NCI-H1436 (cell line): ENCODE measurements around the gene GALNT2.

Experiments
- DNase-seq: peaks from one replicate; lab custom pipeline; 2025; lab: John Stamatoyannopoulos, UW

Gene GALNT2

DNA sequence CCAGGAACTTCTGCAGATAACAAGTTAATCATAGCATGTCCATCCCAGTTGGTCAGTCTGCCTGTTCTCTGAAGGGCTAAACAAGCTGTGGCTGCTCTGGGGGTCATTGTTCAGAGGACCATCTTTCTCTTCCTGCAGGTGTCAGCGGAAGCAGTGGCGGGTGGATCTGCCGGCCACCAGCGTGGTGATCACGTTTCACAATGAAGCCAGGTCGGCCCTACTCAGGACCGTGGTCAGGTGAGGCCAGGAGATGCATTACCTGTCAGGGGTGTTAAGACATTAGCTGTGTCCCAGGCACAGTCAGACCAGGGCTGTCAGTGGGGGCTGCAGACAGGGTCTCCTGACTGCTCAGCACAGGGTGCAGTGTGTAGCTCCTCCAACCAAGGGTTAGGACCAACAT, 168.8 kb downstream of the GALNT2 start:
- no peak for DNase-seq

DNA sequence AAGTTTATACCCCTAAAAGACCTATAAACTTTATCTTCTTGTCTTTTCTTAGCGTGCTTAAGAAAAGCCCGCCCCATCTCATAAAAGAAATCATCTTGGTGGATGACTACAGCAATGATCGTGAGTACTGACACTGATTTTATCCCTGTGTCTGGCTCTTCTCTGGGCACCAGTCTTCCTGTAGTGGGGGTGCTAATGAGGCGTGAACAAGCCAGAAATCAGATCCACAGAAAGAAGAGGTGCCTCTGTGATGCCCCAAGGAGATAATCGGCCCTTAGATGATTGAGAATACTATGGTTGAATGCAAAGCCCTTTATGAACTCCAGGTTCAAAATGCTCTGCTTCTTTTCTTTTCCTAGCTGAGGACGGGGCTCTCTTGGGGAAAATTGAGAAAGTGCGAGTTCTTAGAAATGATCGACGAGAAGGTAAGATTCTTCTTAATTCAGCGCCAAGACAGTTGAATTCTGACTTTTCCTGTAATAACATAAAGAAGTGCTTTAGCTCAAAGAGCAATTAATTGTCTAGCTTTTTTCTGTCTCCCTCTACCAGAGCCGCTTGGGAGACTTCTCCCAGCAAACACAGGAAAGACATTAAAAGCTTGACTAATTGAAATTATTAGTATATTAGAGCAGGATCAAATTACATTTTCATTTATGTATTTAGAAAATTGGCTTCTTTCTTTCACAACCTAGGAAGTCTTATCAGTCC, 169.4 kb downstream of the GALNT2 start:
- DNase-seq: no peak

DNA sequence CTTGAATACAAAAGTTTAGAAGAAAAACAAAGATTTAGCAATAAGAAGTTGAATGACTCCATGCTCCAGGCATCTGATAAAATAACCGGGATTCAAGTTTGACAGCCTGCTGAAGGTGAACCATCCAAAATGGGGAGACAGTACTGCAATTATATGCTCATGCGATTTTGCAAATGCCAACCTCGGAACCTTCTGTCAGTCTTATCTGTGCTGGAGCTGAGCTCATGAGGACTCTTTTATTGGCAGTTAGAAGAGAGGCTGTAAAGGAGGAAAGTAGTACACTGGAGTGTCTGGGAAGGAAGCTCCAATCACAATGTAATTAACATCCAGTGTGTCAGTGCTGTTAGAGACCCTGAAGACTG, 170.0 kb downstream of the GALNT2 start:
- DNase-seq: no peak

DNA sequence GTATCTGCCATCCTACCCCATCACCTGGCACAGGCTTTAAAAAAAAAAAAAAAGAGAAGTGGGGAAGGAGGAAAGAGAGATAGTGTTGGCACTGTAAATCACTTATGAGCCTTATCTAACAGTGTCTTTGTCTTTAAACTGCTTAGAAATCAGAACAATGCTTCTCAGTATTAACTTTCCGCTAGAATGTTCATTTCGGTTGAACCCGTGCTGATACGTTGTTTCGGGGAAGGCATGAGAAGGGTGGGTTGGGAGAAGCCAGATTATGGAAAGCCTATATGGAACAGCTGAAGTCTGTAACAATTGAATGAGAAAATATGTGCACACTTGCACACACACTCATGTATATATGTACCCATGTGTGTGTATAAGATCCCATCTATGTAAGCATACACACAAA, 170.8 kb downstream of the GALNT2 start:
- DNase-seq: no peak

DNA sequence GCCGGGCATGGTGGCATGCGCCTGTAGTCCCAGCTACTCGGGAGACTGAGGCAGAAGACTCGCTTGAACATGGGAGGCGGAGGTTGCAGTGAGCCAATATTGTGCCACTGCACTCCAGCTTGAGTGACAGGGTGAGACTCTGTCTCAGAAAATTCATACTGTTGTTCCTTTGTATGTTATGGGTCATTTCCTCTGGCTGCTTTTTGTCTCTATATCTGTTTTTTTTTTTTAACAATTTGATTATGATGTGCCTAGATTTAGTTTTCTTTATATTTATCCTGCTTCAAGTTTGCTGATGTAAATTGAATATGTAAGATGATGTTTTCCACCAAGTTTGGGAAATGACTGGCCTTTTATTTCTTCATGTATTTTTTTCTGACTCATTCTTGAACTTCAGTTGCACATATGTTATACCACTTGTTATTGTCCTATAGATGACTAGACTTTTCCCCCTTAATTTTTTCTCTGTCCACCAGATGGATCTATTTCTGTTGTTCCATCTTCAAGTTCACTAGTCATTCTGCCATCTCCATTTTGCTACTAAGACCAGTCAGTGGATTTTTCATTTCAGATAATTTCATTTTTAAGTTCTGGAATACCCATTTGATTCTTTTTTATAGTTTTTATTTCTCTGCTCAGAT, 173.5 kb downstream of the GALNT2 start:
- DNase-seq: no peak

DNA sequence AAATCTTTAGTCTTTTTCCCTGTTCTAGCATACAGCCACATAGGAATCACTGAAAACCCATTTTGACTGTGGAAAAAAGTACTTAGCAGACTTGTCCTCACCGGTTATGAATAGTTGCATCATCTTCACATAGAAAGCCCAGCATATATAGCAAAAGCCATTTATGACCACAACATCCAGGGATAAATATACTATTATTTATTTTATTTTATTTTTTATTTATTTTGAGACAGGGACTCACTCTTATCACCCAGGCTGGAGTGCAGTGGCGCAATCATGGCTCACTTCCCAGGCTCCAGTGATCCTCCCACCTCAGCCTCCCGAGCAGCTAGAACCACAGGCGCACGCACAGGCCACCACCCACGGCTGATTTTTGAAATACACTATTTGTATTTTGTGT, 175.3 kb downstream of the GALNT2 start:
- no peak for DNase-seq

DNA sequence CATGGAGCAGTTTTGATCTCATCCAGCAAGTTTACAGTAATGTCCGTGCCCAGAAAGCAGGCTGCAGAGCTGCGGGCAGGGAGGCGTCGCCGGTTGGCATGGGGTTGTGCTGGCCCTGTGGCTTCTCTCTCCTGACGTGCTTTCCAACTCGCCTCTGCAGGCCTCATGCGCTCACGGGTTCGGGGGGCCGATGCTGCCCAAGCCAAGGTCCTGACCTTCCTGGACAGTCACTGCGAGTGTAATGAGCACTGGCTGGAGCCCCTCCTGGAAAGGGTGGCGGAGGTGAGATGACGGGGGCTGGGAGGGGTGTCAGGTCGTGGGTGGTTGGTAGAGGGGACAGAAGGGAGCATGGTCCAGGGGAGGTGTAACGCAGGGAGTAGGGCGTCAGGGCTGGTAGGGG, 176.1 kb downstream of the GALNT2 start:
- no peak for DNase-seq

DNA sequence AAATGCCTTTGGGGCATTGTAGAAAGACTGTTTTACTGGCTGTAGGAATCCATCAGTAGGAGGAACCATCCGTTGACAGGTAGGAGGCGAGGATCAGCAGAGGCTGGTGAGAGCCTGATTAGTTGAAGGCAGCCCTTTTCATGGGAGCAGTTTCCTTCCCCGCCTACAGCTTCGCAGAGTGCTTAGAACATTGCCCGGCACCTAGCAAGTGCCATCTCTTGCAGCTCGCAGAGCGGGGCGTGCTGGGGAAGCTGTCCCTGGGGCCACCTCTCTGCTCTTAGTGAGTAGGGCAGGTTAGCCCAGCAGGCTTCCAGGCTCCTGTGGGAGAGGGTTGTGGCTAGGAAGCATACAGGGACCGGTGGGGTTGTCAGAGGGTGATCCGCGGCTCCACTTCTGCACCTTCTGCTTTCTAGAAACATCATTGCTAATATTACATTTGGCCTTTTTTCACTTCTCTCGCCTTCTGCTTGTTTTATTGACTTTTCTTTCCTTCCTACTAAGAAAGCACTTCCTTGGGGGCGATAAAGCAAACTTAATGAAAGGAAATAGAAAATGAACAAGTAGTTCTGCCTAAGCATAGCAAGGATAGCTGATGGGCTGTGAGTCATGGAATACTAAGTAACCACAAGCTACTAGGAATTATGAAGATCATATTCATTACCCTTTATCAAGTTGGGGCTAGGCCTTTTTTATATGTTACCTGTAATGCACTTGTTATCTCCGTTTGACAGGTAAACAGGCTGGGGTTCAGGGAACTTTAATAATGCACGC, 176.7 kb downstream of the GALNT2 start:
- DNase-seq: no peak

DNA sequence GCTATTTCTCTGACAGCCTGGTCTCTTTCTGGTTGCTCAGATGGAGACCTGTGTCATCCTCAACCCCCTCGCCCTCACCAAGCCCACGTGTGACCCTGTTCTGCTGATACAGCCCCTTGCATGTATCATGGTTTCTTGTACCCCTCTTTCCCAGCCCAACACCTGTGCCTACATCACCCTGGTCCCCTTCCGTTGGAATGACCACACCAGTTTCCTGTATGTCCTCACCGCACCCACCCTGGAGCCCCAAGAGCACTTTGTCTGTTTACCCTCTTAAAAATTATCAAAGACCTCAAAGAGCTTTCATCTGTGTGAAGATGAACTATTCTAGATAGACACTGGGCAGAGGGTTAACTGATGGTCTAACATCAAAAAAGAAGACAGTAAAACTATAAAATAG, 179.5 kb downstream of the GALNT2 start:
- DNase-seq: no peak

DNA sequence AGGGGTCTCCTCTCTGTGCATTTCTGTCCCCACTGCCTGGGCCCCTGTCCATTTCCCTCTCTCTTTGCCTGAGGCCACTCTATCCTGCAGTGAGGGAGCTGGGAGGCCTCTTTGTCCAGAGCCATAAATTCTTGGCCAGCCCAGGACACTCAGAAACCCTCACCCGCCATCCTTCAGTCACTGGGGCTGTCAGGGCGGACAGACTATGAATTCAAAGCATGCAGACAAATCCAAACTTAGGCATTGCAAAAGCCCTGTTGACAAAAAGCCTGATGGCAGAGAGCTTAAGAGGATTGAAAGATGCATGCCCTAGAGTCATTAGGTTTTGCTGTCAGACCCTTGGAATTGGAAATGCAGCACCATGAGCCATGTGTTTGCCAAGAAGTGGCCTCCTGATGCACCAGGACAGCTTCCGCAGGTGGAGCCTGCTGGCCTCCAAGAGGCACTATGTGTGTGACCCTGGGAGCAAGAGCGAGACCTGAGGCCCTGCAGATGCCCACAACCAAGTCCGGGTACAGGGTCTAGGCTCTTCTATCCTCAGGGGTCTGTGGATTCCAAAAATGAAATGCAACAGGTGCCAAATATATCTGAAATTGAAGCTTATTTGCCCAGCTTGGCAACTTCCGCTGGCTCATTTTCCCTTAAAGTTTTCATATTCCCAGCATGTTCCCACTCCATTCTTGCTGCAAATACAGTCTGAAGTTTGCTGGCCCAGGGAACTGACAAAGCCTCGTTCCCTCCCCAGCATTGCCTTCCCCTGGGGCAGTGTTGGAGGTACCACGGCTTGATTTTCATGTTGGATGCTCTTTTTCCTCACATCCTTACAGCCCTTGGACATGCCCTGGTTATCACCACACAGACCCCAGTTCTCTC, 181.2 kb downstream of the GALNT2 start:
- no peak for DNase-seq

DNA sequence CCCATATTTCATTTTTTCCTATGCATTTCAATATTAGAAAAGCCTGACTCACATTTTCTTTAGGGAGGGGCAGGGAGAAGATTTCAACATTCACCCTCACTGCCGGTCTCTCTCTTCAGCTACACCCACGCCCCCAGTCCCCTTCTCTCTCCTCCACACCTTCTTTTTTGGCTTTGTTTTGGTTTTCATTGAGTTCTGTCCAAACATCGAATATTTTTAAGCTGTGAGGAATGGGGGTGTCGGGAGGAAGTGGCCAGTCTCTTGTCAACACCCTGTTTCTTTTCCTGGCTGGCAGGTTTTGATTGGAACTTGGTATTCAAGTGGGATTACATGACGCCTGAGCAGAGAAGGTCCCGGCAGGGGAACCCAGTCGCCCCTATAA, 181.8 kb downstream of the GALNT2 start:
- DNase-seq: no peak

DNA sequence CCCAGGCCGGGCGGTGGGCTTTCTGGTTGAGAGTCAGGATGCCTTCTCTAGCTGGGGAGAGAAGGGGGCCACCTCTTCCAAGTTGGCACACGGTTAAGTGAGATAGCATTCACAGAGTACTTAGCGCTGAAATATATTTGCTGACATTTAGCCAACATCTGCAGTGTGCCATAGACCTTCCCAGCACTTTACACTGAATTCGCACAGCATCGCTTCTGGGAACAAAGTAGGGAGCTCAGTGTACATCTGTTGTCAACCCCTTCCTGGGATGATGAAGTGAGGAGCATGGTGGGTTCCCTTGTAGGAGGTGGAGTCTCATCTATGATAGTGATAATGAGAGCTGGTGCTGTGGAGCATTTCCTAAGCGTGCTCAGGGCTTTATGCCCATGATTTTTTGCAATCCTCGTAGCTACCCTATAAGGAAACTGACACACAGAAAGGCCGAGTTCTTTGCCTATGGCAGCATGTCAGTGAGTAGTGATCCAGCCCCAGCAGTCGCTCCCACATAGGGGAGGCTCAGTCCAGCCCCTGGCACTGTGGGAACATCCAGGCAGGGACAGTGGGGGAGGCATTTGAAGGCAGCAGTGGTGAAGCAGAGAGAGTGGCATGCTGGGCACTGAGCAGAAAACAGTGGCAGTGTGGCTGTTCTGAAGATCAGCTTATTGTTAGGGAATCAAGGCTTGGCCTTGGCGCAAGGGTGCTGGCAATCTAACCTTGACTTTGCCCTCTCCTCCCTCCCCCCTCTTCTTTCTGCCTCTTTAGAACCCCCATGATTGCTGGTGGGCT, 182.8 kb downstream of the GALNT2 start:
- DNase-seq: no peak

DNA sequence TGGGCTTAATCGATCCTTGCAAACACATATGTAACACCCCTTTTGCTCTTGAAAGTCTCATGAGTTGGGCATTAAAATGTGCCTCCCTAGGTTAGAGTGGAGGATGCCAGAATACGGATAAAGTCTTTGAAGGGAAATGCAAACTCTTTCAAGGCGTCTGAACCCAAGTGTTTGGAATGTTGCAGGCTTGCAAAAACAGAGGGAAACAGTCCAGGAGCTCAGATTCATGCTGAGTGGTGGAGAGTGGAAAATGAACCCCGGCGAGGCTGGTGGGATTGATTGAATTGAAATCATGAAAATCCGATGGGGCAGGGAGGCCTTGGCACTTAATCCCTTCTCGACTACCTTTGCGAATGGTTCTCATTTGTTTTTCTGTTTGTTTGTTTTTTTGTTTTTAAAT, 183.6 kb downstream of the GALNT2 start:
- no peak for DNase-seq

DNA sequence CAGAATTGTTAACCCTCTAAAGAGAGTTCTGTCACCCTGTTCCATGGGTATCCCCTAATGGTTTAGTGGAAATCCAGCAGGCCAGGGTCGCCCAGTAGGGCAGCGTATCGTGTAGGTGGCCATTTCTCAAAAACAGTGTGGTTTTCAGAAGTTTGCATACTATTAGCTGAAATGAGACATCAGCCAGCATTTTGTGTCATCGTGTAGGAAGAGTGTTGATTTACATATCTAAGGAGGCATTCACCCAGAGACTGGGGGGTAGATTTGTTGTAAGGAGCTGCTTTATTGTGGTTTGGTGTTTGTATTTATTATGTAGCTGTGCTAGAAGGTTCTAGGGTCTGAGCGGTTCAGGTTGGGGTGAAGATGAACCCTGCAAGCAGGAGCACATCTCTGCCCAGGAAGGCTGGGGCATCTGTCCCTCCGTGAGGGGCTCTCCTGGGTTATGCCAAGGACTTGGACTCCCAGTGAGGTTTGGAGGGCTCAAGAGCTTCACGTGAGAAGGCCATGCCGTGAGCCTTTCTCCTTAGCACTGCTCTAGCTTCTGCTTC, 184.7 kb downstream of the GALNT2 start:
- DNase-seq: no peak

DNA sequence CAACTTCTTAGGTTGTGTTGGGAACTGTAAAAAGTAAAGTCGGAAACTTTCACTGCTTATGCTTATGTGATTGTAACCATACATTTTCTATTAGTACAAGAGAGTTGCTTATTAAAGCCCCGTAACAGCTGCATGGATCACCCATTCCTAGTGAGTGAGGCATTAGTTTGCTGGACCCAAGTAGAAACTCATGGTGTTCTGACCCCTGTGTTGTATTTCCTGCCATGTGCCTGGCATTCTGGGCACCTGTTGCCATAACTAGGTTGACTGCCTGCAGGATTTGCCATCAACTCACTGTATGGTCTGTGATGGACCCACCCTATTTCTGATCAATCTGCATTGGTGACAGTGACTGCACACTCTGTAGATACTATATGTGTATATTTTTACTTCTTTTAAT, 186.1 kb downstream of the GALNT2 start:
- DNase-seq: no peak

DNA sequence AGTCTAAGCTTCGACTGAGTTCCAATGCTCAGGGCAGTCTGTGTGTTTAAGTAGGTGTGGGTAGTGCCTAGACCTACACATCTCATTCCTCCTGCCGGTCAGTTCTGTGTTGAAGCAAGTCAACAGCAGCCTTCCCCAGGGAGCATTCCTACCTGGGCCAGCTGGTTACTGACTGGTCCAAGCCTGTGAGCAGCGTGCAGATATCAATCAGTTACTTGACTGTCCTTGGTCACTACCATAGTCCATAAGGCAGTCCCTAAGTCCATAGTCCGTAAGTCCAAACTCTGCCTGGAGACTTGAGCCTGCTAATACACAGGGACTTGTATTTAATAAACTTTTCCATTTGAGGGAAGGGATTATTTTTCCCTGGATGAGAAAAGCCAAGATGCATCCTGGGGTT, 187.2 kb downstream of the GALNT2 start:
- DNase-seq: no peak

DNA sequence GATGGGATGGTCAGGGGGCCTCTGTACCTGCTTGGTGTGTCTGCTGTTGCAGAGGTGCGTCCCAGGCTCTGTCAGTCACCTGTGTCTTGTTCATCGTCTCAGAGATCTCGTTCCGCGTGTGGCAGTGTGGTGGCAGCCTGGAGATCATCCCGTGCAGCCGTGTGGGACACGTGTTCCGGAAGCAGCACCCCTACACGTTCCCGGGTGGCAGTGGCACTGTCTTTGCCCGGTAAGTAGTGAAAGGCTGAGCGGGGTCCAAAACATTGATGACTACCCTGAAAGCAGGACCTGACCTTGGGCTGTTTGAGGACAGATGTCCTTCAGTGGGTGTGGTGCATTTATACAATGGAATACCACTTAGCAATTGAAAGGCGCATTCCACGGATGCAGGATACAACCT, 188.1 kb downstream of the GALNT2 start:
- no peak for DNase-seq

DNA sequence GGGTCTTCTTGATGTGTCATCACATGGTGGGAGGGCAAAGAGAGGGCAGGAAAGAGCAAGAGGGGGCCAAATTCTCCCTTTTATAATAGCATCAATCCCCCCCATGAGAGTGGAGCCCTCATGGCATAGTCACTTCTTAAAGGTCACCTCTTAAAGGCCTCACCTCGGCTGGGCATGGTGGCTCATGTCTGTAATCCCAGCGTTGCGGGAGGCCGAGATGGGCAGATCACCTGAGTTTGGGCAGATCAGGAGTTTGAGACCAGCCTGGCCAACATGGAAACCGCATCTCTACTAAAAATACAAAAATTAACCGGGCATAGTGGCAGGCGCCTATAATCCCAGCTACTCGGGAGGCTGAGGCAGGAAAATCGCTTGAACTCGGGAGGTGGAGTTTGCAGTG, 189.0 kb downstream of the GALNT2 start:
- DNase-seq: no peak

DNA sequence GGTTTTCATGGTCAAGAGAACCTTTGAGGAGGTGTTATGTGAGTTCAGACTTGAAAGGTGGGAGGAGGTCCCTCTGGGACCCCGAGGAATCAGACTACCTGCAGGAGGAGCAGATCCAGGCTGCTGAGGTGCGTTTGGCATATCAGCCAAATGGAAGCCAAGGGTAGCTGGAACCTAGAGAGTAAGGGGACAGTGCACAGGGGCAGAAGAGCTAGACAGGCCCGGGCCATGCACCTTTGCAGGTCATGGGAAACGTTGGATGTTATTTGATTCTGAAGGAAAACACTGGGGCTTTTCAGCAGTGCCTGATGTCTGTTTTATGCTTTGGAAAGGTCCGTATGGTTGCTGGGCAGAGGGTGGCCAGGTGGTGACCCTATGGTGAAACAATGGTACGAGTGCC, 189.9 kb downstream of the GALNT2 start:
- DNase-seq: no peak

DNA sequence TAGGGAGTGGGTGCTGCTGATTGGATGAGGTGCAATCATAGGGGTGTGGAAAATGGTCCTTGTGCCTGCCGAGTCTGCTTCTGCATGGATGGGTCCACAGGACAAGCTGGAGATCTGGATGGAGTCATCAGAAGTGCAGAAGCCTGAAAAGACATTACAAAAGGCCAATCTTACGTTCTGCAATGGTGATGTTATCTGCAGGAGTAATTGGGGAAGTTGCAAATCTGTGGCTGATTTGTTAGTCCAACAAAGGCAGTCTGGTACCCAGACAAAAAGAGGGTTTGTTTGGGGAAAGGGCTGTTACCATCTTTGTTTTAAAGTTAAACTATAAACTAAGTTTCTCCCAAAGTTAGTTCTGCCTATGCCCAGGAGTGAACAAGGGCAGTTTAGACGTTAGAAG, 192.6 kb downstream of the GALNT2 start:
- no peak for DNase-seq

DNA sequence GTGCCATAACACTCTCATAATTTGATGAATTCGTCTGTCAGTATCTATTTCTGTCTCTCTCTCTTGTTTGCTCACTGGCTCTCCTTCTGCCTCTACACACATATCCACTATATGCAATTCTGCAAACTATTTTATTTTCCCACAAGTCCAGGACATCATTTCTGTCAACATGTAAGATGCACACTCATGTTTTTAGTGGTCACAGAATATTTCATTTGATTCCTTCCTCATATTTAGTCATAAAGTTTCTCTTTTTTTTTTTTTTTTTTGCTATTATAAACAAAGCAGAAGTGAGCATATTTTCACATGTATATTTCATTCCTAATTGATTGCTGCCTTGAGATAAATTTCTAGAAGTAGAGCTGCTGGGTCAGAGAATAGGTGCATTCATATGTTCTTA, 193.8 kb downstream of the GALNT2 start:
- DNase-seq: no peak
